HepG2 (cell line): ENCODE measurements around the gene PDK2. TPM values are rescaled to one million over a fixed set of nuclear protein-coding genes. Genes with fewer than 3 reads are reported as not detected.

ENCODE experiments used
- FOXA3 ChIP-seq: IDR thresholded peaks from 2 replicates; pipeline ENCODE4 v1.6.1; 2016; ENCODE audit warnings: missing genetic modification reagents, missing compliant biosample characterization
- HDAC1 ChIP-seq: sonication (generic); formaldehyde crosslinking; IDR thresholded peaks from 2 replicates; pipeline ENCODE4 v1.5.1; 2020; ENCODE audit warnings: mild to moderate bottlenecking, missing genetic modification reagents
- HNRNPUL1 ChIP-seq: fragments of 200-400 bp; formaldehyde crosslinking; IDR thresholded peaks from 2 replicates; pipeline ENCODE4 v1.6.1; 2017; ENCODE audit warnings: low read depth, mild to moderate bottlenecking, low read length, moderate library complexity
- NBN ChIP-seq: fragments of 450-650 bp; conservative IDR thresholded peaks from 2 replicates; pipeline ENCODE4 v1.6.1; 2017
- PRDM15 ChIP-seq: sonication (generic); formaldehyde crosslinking; IDR thresholded peaks from 2 replicates; pipeline ENCODE4 v1.4.0; 2020; ENCODE audit warnings: missing genetic modification reagents
- SALL2 ChIP-seq: sonication (generic); formaldehyde crosslinking; IDR thresholded peaks from 2 replicates; pipeline ENCODE4 v1.8.1; 2023; ENCODE audit warnings: mild to moderate bottlenecking, missing genetic modification reagents, inconsistent platforms
- SUZ12 ChIP-seq: fragments of 150-350 bp; IDR thresholded peaks from 2 replicates; pipeline ENCODE4 v1.6.1; 2014; ENCODE audit warnings: low read depth, low read length
- ZBTB2 ChIP-seq: sonication (generic); formaldehyde crosslinking; IDR thresholded peaks from 2 replicates; pipeline ENCODE4 v1.8.0; 2022; ENCODE audit warnings: low read depth, missing genetic modification reagents
- ZNF142 ChIP-seq: sonication (generic); formaldehyde crosslinking; IDR thresholded peaks from 2 replicates; pipeline ENCODE4 v1.4.0; 2020; ENCODE audit warnings: missing genetic modification reagents
- ZNF367 ChIP-seq: sonication (generic); formaldehyde crosslinking; IDR thresholded peaks from 2 replicates; pipeline ENCODE4 v1.4.0; 2020; ENCODE audit warnings: missing genetic modification reagents, borderline replicate concordance
- ZNF431 ChIP-seq: sonication (generic); formaldehyde crosslinking; IDR thresholded peaks from 2 replicates; pipeline ENCODE4 v1.9.0; 2022; ENCODE audit warnings: missing genetic modification reagents, low read depth, mild to moderate bottlenecking, borderline replicate concordance
- ZNF670 ChIP-seq: sonication (generic); formaldehyde crosslinking; IDR thresholded peaks from 2 replicates; pipeline ENCODE4 v1.8.0; 2022; ENCODE audit warnings: mild to moderate bottlenecking, missing genetic modification reagents, borderline replicate concordance
- polyA plus RNA-seq, 8 experiments: library from polyadenylated mRNA; depleted of rRNA in 3 of 8; stranded (reverse) in 7 of 8; unstranded in 1 of 8; fragments of >200 nt; fragmentation: Illumina TruSeq in 4 of 8; extraction: Trizol in 4 of 8; gene quantifications; 2 replicates each; pipeline versions ENCODE4 v1.2.1 to v1.2.3, GENCODE V29; 2011 to 2016; ENCODE audit warnings: low read depth in 4 of 8, missing spikeins in 1 of 8, mixed read lengths in 1 of 8; ENCODE audit not compliant: insufficient read depth in 1 of 8
- total RNA-seq, 5 experiments: library from RNA; depleted of rRNA; stranded (reverse); fragments of >200 nt; fragmentation: Illumina TruSeq; extraction: Trizol; gene quantifications; 2 replicates each; pipeline ENCODE4 v1.2.3, GENCODE V29; 2016; ENCODE audit warnings: low read depth in 1 of 5
- TF ChIP-seq, protein P1 (sequence below): sonication (generic); formaldehyde crosslinking; IDR thresholded peaks from 2 replicates; pipeline ENCODE4 v1.5.1; 2020; ENCODE audit warnings: missing genetic modification reagents, mild to moderate bottlenecking, borderline replicate concordance
- TF ChIP-seq, protein P2 (sequence below): sonication (generic); formaldehyde crosslinking; IDR thresholded peaks from 2 replicates; pipeline ENCODE4 v1.4.0; 2020; ENCODE audit warnings: mild to moderate bottlenecking, missing genetic modification reagents

The PDK2 gene
- total and polyA plus RNA-seq, 2 of the 13 experiments (the other 11 are each of a cell fraction or from before 2014, with no cell fraction given), result 18.5 to 59.7 TPM

- TF ChIP-seq PRDM15 (CRISPR knock-in tag), result no peak
- TF ChIP-seq ZBTB2 (CRISPR knock-in tag), result no peak
- TF ChIP-seq, protein P1, sequence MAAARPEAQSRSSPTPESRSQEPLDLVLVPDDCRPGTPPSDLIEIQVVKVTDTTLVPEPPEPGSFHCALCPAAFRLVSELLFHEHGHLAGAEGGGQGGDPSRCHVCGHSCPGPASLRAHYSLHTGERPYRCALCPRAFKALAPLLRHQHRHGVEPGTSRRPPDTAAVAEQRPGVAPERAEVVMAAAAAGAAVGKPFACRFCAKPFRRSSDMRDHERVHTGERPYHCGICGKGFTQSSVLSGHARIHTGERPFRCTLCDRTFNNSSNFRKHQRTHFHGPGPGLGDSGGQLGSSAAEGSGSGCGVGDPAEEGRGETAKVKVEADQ (CRISPR knock-in tag), result 0 out of 2 replicates have a peak, but pooled peaks have one; percentile 1
- TF ChIP-seq ZNF142, result no peak
- TF ChIP-seq FOXA3 (CRISPR knock-in tag), result no peak
- TF ChIP-seq ZNF367 (CRISPR knock-in tag), result no peak
- no peak for TF ChIP-seq NBN
- peak; percentile 24; the same call in 1 of the 2 replicates for TF ChIP-seq SALL2
- TF ChIP-seq ZNF670 (CRISPR knock-in tag), result 0 out of 2 replicates have a peak, but pooled peaks have one; percentile 49
- no peak for TF ChIP-seq ZNF431 (CRISPR knock-in tag)
- TF ChIP-seq HNRNPUL1, result no peak
- no peak for TF ChIP-seq HDAC1 (CRISPR knock-in tag)
- TF ChIP-seq, protein P2, sequence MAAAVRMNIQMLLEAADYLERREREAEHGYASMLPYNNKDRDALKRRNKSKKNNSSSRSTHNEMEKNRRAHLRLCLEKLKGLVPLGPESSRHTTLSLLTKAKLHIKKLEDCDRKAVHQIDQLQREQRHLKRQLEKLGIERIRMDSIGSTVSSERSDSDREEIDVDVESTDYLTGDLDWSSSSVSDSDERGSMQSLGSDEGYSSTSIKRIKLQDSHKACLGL, result no peak
- no peak for TF ChIP-seq SUZ12
Observed at GRCh38 chr17:50148226-50149090, 53.3 kb downstream of the PDK2 start (continued).
